Measurements from ENCODE around the gene N4BP3. TPM values are rescaled to one million over a fixed set of nuclear protein-coding genes. Genes with fewer than 3 reads are reported as not detected.

Gene N4BP3
- total RNA-seq, 1 donor = 5.1 TPM

- no peaks in the 10 kb centered on the region for H3K27me3 ChIP-seq (ENCODE audit: insufficient read depth, low read length)
- no peaks in the 10 kb centered on the region for H3K4me1 ChIP-seq (ENCODE audit: insufficient read depth, low read length)
- no peaks in the 10 kb centered on the region for H3K9me3 ChIP-seq (ENCODE audit: low read depth, low read length)
- no peak overlapping the region for H3K4me3 ChIP-seq (ENCODE audit: low read length)
Measured at GRCh38 chr5:178145965-178146820, 32.9 kb downstream of the N4BP3 start.

GRCh38 chr5:178147406-178147805 lies 34.1 kb downstream of the N4BP3 start:
- H3K9me3 ChIP-seq (ENCODE audit: low read depth, low read length) = no peaks in the 10 kb centered on the region
- H3K27me3 ChIP-seq (ENCODE audit: insufficient read depth, low read length) = no peaks in the 10 kb centered on the region
- H3K4me1 ChIP-seq (ENCODE audit: insufficient read depth, low read length) = peaks cover 9% of the 10 kb centered on the region
- no peak overlapping the region for H3K4me3 ChIP-seq (ENCODE audit: low read length)

DNA sequence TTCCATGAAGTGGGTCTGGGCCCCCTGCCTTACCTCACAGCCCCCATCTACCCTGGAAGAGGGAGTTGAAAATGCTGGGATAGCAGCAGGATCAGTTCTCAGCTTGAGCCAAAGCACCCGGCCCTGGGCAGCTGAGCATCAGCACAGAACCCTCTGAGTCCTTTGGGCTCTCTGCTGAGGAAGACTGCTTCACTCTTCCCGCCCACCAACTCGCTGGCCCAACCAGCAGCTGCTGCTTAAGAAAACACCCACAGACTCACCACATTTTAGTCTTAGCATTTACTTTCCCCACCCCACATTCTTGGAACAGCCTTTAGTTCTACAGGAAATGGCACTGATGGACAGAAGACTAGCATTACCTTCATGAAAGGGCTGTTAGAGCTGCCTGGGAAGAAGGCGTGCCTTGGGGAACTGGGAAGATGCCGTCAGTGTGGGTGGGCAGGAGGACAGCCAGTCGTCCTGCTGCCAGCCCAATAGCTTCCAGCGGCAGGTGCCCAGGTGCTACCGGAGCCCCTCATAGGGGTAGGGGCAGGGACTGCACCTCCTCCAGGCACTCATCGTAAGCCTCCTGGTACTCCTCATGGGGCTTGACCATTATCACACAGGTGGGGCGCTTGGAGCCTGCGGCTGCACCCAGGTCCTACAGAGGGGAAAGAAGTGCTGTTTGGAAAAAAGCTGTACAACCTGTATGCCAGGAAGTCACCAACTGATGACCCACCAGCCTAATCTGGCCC lies 36.0 kb downstream of the N4BP3 start:
- Histone ChIP-seq H3K4me1 (ENCODE audit: insufficient read depth, low read length) (peaks cover 23% of the 10 kb centered on the region), H3K4me3 (ENCODE audit: low read length) (no peak overlapping the region), H3K9me3 (ENCODE audit: low read depth, low read length) (no peaks in the 10 kb centered on the region), H3K27me3 (ENCODE audit: insufficient read depth, low read length) (no peaks in the 10 kb centered on the region)

DNA sequence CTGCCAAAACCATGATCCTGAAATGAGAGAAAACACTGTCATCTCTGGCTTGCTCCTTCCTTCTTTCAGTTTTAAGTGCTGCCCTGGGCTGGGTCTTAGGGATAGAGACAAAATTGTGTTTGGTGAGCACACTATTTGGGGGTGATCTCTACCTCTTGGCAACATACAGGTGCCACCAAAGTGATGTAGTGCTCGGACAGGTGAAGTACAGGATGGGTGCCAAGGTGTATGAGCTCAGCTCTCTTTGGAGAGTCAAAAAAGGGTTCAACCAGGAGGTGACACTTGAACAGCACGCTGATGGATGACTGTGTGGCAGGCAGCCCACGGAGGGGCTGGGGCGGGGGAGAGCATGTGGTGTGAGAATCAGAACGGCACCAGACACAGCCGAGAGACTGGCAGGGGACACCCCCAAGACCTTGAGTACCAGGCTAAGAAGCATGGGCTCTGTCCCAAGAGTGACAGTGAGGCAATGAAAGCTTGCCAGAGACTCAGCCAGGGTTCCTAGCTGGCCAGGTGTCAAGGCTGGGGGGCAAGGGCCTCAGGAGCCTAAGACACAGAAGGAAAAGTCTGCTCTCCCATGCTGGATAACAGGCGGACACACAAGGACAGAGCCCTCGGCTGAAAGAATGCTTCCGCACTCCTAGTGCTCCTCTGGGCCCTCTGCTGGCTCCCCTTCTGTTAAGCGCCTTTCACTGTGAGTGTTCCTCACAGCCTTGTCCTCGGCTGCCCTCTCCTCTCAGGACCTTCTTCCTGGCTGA lies 37.8 kb downstream of the N4BP3 start:
- Histone ChIP-seq H3K4me3 (ENCODE audit: low read length) (no peak overlapping the region), H3K27me3 (ENCODE audit: insufficient read depth, low read length) (no peaks in the 10 kb centered on the region), H3K9me3 (ENCODE audit: low read depth, low read length) (no peaks in the 10 kb centered on the region), H3K4me1 (ENCODE audit: insufficient read depth, low read length) (peaks cover 24% of the 10 kb centered on the region)

GRCh38 chr5:178152491-178153444 lies 39.4 kb downstream of the N4BP3 start:
- Histone ChIP-seq H3K4me1 (ENCODE audit: insufficient read depth, low read length) (peaks cover 24% of the 10 kb centered on the region), H3K27me3 (ENCODE audit: insufficient read depth, low read length) (no peaks in the 10 kb centered on the region), H3K4me3 (ENCODE audit: low read length) (peak overlapping the region; percentile 63), H3K9me3 (ENCODE audit: low read depth, low read length) (no peaks in the 10 kb centered on the region)

- no peaks in the 10 kb centered on the region for H3K27me3 ChIP-seq (ENCODE audit: insufficient read depth, low read length)
- peak within 1 kb of the TSS; percentile 63 for H3K4me3 ChIP-seq (ENCODE audit: low read length)
- no peaks in the 10 kb centered on the region for H3K9me3 ChIP-seq (ENCODE audit: low read depth, low read length)
- peaks cover 24% of the 10 kb centered on the region for H3K4me1 ChIP-seq (ENCODE audit: insufficient read depth, low read length)
Measured at GRCh38 chr5:178153530-178154340, 40.4 kb downstream of the N4BP3 start, which contains the start of gene NHP2. Gene NHP2 (minus strand): TSS chr5:178153885. CDS start chr5:178153817, 68 bp downstream.

GRCh38 chr5:178155065-178155464 lies 41.7 kb downstream of the N4BP3 start:
- Histone ChIP-seq H3K4me3 (ENCODE audit: low read length) (no peak overlapping the region), H3K9me3 (ENCODE audit: low read depth, low read length) (no peaks in the 10 kb centered on the region), H3K4me1 (ENCODE audit: insufficient read depth, low read length) (peaks cover 24% of the 10 kb centered on the region), H3K27me3 (ENCODE audit: insufficient read depth, low read length) (no peaks in the 10 kb centered on the region)

GRCh38 chr5:178160176-178160575 lies 46.8 kb downstream of the N4BP3 start:
- Histone ChIP-seq H3K9me3 (ENCODE audit: low read depth, low read length) (no peaks in the 10 kb centered on the region), H3K4me1 (ENCODE audit: insufficient read depth, low read length) (peaks cover 7% of the 10 kb centered on the region)

GRCh38 chr5:178162481-178162880 lies 49.1 kb downstream of the N4BP3 start:
- Histone ChIP-seq H3K4me1 (ENCODE audit: insufficient read depth, low read length) (peaks cover 7% of the 10 kb centered on the region), H3K27me3 (ENCODE audit: insufficient read depth, low read length) (no peaks in the 10 kb centered on the region), H3K9me3 (ENCODE audit: low read depth, low read length) (no peaks in the 10 kb centered on the region), H3K4me3 (ENCODE audit: low read length) (no peak overlapping the region)

More at GRCh38 chr5:178160176-178160575, 46.8 kb downstream of the N4BP3 start:
- no peaks in the 10 kb centered on the region for H3K27me3 ChIP-seq (ENCODE audit: insufficient read depth, low read length)
- H3K4me3 ChIP-seq (ENCODE audit: low read length) = no peak overlapping the region

- no peaks in the 10 kb centered on the region for H3K27me3 ChIP-seq (ENCODE audit: insufficient read depth, low read length)
- H3K4me1 ChIP-seq (ENCODE audit: insufficient read depth, low read length) = peaks cover 7% of the 10 kb centered on the region
- no peaks in the 10 kb centered on the region for H3K9me3 ChIP-seq (ENCODE audit: low read depth, low read length)
- no peak overlapping the region for H3K4me3 ChIP-seq (ENCODE audit: low read length)
Measured at GRCh38 chr5:178163772-178164735, 50.7 kb downstream of the N4BP3 start.

GRCh38 chr5:178165581-178165980 lies 52.2 kb downstream of the N4BP3 start:
- Histone ChIP-seq H3K4me1 (ENCODE audit: insufficient read depth, low read length) (peaks cover 7% of the 10 kb centered on the region), H3K4me3 (ENCODE audit: low read length) (no peak overlapping the region), H3K27me3 (ENCODE audit: insufficient read depth, low read length) (no peaks in the 10 kb centered on the region)

DNA sequence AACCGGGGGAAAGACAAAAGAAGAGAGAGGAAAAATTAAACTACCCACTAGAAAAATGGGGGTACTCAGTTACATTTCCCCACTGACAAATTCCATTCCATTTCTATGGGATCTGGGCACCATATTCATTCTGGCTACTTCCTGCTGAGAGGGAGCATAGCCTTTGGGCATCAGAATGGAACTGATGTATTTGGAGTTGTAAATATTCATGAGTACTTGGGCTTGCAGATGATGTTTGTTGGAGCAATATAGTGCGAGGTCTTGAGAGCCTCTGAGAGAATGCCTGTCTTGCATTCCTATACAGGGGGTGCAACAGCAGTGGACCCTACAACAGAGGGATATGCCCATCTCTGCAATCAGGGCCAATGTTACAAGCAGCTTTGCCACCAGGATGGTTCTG lies 57.1 kb downstream of the N4BP3 start:
- no peaks in the 10 kb centered on the region for H3K4me1 ChIP-seq (ENCODE audit: insufficient read depth, low read length)
- H3K27me3 ChIP-seq (ENCODE audit: insufficient read depth, low read length) = no peaks in the 10 kb centered on the region
- H3K4me3 ChIP-seq (ENCODE audit: low read length) = no peak overlapping the region
- no peaks in the 10 kb centered on the region for H3K9me3 ChIP-seq (ENCODE audit: low read depth, low read length)

More at GRCh38 chr5:178165581-178165980, 52.2 kb downstream of the N4BP3 start:
- H3K9me3 ChIP-seq (ENCODE audit: low read depth, low read length) = no peaks in the 10 kb centered on the region

Measured in mononuclear cell (primary cell).